ENCODE data around the gene PFN3.

DNA sequence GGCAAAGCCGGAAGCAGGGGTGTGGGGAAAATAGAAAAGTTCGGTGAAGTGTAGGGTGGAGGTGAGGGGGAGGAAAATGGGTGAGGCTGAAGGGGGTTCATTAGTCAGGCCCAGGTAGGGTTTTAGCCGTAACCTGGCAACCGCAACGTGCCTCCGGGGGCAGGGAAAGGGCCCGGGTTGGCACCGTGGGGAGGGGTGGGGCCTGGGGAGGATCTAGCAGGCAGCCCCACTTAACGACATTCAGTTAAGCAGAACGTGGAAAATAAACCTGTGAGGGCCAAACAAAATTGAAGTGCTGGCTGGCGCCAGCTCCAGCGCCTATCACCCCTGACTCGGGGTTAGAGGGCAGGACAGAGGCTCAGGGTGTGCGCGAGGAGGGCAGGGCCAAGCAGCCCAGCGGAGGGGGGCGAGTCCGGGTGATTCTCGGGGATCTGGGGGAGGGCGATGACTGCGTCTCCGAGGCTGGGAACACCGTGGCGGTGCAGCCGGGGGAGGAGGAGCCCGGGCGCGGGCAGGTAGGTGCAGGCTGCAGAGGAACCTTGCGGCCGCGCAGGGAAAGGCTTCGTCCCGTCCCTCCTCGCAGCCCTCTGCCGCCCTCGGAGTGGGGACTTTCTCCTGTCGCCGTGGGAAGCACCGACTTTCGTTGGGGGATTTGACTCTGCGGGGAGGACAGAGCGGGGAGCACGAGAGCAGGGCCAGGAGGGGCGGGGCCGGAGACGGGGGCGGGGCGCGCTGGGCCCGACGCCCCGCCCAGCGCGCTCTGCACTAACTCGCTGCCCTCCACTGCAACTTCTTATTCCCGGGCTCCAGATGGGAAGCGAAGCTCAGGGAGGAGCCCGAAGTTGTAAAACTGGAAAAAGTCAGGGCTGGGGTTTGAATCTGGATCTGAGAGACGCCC, 37.6 kb downstream of the PFN3 start:
- TF ChIP-seq, protein P1, sequence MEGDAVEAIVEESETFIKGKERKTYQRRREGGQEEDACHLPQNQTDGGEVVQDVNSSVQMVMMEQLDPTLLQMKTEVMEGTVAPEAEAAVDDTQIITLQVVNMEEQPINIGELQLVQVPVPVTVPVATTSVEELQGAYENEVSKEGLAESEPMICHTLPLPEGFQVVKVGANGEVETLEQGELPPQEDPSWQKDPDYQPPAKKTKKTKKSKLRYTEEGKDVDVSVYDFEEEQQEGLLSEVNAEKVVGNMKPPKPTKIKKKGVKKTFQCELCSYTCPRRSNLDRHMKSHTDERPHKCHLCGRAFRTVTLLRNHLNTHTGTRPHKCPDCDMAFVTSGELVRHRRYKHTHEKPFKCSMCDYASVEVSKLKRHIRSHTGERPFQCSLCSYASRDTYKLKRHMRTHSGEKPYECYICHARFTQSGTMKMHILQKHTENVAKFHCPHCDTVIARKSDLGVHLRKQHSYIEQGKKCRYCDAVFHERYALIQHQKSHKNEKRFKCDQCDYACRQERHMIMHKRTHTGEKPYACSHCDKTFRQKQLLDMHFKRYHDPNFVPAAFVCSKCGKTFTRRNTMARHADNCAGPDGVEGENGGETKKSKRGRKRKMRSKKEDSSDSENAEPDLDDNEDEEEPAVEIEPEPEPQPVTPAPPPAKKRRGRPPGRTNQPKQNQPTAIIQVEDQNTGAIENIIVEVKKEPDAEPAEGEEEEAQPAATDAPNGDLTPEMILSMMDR (IDR thresholded peaks at IDR 0.05): peak; percentile 22
- TF ChIP-seq EZH2 (IDR thresholded peaks at IDR 0.05) (no peak), EZH2phosphoT487 (IDR thresholded peaks at IDR 0.05) (no peak)
